Activated gamma-delta T cell treated with anti-CD3 and anti-CD28 coated beads, Interleukin-2, amount 50 U/mL, for 16 hours (primary cell): Measurements from ENCODE around the gene IMMP2L.
"Not testable (repeated sequence)": the region's sequence is repeated elsewhere in the genome, so short reads cannot be mapped to it uniquely, and the experiment has no call there.

ENCODE experiments used
- DNase-seq: peaks from one replicate; pipeline ENCODE4 v3.0.0-alpha.2; 2020; ENCODE audit warnings: low read depth

IMMP2L gene

DNA sequence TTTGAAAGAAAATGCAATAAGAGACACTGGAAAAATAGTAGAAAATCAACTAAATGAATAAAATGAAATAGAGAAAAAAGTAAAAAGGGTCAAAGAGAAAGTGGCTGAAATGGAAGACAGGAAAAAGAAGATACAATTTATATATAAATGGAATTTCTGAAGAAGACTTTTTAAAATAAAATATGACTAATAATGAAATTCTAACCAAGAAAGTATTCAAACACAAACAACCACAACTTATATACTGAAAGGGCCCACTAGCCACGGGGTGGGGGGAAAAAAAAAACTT, 232.1 kb downstream of the IMMP2L start:
- DNase-seq, result no peak

DNA sequence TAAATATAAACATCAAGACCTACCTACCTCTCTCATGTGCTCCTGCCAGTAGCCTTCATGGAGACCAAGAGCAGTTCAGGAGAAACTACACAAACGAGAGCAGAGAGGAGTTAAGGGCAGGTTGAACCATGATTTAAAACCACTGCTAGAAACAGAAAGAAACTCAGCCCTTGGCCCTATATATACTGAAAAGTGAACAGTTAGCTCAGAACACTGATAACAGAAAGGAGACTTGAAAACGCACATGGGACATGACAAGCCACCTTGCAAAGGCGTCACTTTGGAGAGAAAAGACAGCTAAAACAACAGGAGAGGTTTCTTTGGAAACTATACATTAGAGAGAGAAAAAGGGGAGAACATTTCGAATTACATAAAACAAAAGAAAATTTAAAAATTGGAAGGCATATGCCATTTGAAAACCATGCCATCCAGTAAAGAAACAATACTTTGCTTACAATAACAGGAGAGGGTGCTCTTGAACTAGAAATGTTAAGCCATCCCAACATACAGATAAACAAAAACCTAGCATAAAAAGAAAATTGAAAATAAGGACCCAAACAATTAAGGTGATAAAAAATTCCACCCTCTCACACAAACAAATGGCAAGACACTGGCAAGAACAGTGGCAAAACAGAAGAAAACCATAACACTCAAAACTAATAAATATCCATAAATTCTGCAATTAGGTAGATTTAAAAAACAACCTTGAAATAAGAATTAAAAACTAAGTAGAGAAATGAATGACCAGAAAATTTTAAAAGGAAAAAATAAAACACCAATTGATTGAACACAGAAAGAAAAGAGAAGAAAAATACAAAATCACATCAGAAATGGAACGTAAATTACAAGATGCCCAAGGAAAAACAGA, 232.7 kb downstream of the IMMP2L start:
- no peak for DNase-seq

DNA sequence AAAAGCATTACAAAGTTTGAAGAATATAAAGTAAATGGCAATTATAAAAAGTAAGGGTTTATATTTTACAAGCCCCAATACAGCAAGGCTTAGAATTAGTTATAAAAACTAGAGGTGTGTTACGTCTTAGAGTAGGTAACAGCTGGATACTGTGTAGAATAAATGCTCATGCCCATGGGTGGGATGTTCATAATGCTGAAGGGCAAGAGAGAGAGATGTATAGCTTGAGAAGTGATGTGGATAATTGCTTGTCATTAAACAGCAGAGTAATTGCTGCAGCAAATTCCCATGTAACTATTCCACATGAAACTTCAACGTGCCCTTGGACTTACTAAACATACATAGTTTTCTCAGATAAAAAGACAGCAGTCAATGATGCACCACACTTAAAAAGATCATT, 233.8 kb downstream of the IMMP2L start:
- no peak for DNase-seq

DNA sequence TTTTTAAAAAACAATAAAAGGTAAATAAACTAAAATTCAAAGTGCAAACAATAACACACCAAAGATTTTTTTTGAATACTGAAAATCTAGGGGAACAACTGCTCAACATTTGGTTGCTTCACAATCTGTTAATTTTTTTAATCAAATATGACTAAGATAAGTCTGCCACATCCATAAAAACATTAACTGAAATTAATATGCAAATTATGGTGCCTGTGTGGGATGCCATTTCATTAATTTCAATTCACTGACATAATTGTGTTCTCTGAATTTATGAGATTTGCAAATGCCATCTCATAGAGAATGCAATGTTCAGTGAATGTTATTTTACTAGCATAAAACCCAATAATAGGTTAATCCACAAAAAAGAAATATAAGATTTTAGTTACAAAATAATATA, 237.5 kb downstream of the IMMP2L start:
- DNase-seq, result no peak

DNA sequence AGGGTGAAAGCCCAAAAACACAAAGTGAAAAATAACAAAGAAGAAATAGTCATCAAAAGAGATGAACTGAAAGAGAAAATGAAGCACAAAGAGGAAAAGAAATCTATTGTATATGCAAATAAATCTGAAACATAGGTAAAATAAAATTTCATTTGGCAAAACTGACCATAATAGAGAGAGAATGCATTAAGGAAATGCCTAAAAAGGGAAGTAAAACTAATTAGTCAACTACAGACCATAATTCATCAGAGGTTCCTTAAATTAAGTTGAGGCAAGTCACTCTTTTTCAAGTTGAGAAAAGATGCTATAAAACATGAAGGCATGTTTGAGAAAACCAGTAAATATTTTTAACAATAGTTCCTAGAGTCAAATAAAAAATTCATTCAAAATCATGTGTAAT, 238.1 kb downstream of the IMMP2L start:
- no peak for DNase-seq

DNA sequence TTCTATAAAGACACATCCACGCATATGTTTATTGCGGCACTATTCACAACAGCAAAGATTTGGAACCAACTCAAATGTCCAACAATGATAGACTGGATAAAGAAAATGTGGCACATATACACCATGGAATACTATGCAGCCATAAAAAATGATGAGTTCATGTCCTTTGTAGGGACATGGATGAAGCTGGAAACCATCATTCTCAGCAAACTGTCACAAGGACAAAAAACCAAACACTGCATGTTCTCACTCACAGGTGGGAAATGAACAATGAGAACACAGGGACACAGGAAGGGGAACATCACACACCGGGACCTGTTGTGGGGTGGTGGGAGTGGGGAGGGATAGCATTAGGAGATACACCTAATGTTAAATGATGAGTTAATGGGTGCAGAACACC, 238.6 kb downstream of the IMMP2L start:
- not testable (repeated sequence) for DNase-seq

DNA sequence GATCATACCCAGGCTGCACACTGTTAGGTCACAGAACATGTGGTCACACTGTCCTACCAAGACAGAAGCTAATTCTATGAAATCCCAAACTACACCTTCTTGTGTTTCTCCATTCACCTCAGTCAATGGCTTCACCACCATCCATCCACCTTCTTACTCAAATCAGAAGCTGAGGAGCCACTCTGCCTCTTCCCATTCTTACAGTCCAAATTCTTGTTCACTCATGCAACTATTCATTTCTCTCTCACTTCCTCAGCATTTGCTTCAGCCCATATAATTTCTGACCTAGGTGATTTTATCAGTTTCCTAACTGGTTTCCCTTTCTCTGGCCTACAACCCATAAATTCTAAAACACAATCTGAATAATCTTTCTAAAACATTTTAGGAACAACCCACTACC, 242.2 kb downstream of the IMMP2L start:
- no peak for DNase-seq

DNA sequence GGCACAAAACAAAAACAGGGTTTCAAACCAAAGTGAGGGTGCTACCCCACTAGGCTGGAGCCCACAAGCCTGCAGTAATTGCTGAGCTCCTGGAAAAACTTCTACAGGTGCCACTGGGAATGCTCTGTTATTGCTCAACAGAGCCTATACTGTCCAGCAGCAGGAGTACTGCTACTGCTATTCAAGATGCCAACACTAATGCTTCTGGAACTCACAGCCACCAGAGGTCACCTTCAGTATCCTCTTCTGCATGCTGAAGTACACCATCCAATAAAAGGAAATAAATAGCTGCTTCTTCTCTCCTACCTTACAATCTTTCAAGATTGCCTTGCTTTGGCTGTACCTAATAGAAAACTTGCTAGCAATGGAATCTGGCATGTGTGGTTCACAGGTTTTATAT, 249.3 kb downstream of the IMMP2L start:
- DNase-seq, result no peak

DNA sequence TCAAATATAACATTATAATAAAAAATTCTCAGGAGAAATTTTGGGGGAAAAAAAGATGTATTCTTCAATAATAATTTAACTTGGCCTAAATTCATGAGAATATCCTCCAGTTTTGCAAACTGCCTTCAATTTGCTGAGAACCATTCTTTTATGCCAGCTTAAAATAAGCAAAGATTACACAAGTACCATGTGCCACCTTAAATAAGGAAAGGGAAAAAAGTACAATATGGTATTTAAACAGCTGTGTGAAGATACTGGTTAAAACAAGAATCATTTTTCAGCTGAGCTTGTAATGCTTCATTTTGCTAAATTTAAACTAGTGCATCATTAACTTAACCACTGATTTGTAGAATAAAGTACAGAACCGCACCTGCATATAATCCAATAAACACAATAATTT, 253.6 kb downstream of the IMMP2L start:
- no peak for DNase-seq

DNA sequence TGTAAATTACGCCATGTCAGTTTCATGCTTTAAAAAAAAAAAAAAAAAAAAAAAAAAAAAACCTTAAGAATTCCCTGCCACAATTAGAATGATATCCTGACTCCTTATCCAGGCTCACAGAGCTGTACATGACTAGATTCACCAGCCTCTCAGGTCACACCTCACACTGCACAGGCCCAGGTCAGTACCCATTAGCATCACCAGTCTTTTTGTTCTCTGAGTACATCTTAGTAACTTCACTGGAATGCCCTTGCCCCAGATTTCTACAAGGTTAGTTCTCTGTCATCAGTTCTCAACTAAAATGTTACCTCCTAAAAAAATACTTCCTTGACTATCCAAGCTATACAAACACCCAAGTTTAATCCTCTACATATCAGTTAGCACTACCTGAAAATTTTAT, 260.4 kb downstream of the IMMP2L start:
- DNase-seq, result no peak

DNA sequence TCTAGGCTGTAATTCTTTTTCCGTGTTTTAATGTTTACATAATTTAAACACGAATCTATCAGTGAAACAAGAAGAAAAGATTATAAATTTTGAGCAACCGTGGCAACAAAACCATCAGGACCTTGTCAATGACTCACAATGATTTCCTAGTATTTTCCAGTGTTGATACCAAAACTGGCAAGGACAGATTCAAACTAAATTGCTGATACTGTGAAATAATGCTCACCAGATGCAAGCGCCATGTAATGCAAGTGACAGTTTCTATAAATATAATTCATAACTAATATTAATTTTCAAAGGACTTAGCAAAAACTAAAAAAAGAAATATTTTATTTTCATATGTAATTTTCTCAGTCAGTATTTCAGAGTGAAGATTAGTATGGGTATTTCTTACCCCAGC, 267.8 kb downstream of the IMMP2L start:
- DNase-seq, result no peak

DNA sequence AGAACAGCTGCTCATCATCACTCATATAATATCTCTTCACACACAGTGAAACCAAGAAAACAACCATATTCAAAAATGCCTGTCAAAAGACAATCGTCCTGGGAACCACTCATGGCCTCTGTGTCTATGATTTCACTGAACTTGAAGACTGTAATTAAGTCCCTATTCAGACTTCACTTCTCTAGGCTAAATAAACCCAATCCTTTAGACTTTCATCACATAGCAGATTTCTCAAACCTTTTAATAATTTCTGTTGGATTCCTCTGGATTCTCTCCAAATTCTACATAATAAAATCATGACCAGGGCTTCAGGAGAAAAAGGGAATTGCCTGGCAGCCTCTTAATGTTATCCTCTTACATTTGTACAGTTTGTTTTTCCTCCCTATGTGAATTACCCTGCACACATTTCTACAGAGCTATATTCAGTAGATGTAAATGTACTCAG, 270.2 kb downstream of the IMMP2L start:
- no peak for DNase-seq

DNA sequence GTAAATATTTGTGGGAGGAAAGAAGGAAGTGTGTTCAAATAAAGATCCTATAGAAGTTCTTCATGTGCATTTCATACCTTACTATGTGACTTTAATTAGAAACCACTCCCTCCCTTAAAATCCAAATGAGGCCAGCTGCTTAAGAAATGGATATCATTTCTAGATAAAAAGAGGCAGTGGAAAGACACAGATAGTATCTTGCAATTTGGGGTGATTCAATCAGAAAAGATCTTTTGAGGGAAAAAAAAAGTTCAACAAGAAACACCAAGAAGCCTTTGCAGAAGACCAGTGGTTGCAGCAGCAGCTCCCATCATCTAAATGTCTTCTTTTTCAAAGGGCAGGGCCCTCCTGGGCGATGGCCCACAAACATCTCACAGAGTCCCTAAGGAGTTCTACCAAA, 271.3 kb downstream of the IMMP2L start:
- no peak for DNase-seq

DNA sequence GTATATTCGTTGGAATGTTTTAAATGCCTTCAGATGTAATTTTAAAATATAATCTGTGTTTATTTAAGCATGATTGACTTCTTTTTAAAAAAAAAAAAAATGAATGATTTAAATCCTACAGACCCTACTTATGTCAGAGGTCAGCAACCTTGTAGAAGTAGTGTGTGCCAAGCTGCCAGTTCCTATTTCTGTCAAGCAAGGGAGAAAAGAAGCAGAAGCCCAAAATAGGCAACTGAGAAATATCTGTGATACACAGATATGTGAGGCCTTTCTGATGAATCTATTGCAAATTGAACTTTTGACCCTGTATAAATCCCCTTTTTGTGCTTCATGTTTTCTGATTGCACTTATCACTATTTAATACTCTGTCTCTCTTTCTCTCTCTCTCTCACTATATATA, 271.9 kb downstream of the IMMP2L start:
- DNase-seq, result no peak

DNA sequence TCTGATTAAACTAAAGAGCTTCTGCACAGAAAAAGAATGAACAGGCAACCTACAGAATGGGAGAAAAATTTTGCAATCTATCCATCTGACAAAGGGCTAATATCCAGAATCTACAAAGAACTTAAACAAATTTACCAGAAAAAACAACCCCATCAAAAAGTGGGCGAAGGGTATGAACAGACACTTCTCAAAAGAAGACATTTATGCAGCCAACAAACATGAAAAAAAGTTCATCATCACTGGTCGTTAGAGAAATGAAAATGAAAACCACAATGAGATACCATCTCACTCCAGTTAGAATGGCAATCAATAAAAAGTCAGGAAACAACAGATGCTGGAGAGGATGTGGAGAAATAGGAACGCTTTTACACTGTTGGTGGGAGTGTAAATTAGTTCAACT, 273.9 kb downstream of the IMMP2L start:
- not testable (repeated sequence) for DNase-seq

DNA sequence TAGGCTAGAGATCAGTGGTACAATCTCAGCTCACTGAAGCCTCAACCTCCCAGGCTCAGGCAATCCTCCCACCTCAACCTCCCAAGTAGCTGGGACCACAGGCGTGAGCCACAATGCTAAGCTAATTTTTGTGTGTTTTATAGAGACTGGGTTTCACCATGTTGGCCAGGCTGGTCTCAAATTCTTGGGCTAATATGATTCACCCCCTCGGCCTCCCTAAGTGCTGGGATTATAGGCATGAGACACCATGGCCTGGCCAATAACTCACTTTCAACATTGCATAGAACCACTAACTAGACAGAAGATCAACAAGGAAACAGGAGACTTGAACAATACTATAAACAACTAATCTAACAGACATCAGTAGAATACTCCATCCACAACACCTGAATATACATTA, 279.7 kb downstream of the IMMP2L start:
- no peak for DNase-seq

DNA sequence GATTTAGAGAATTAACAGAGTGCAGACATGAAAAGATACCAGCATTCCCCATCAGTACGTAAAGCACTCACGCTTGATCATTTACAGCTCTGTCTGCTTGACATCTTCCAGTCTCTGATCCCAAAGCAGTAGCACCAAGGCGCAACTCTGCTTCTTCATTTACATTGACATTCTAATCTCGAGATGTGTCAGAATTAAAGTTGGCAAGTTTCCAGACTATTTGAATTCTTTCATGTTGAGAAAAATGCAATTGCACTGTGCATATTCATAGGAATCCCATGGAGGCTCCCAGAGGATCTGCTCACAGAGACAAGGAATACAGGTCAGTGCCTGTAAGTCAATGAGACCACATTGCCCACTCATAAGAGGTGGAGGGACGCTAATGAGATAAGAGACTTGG, 287.4 kb downstream of the IMMP2L start:
- no peak for DNase-seq

DNA sequence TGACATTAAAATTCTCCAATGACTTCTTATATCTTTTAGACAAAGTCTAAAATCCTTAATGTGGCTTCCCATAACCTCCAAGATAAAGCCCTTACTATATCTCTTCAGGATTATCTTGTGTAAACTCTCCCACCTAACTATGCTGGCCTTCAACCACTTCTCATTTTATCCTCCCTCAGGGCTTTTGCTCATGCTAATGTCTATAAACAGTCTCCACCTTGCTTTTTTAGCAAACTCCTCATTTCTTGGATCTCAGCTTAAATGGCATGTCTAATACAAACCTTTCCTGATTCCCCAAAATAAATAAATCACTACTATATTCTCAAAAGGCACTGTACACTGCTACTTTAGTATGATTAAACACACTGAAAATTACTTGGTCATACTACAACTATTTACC, 290.2 kb downstream of the IMMP2L start:
- no peak for DNase-seq

DNA sequence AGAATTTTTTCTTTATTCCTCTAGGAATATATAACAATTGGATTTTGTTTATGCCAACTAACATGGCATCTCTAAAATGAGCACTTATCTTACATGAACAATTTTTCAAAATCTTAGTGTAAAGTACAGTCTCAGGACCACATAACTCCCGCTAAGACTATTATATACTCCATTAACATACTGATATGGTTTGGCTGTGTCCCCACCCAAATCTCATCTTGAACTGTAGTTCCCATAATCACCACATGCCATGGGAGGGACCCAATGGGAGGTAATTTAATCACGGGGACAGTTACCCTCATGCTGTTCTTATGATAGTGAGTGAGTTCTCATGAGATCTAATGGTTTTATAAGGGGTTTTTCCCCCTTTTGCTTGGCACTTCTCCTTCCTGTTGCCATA, 291.5 kb downstream of the IMMP2L start:
- DNase-seq, result not testable (repeated sequence)

DNA sequence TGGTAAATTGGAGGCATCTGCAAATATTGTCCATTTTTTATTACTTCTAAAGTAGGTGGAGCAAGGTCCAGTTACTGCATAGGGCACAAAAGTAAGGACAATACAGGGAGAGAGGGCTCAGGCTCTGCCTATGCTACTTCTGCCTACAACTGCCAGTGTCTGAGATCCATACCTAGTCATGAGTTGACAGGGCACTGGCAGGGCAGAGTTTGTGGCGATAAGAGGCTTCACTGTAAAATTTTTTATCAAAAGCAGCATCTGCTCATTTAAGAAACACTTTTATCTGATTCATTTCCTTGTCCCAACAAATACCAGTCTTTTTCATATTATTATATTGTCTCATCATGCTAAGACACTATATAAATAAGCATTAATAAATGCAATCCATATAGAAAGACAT, 293.4 kb downstream of the IMMP2L start:
- no peak for DNase-seq

DNA sequence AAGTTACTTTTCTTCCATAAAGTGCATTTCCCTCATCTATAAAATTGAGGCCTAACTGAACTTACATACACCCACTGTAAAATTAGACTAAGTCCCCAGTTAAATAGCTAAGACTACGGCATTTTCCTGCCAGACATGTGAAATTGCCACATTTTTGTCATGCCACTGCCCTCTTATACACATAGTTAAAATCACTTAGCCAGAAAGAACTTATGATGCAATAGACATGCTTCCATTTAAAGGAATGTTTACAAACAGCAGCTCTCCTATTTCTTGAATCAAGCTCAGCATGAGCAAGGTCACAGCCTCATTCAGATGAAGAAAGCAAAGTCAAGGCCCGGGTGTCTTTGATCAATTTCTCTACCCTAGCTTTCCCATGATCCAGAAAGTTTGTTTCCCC, 295.7 kb downstream of the IMMP2L start:
- DNase-seq, result no peak

DNA sequence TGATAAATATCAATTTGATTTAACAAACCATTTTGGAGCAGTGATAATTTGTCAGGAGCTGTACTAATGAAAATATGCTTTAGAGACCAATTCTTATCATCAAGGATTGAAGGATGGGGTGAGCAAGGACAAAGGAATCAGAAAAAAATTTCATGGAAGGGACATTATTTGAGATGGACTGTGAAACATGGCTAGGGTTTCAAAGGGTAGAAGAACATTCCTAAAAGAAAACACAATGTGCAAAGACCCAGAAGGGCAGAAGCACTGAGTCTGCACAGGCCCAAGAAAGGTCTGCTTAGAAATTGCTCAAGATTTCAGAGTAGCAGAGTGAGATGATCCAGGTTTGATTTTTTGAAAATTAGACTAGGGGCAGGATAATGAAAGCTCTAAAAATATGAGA, 296.9 kb downstream of the IMMP2L start:
- no peak for DNase-seq

DNA sequence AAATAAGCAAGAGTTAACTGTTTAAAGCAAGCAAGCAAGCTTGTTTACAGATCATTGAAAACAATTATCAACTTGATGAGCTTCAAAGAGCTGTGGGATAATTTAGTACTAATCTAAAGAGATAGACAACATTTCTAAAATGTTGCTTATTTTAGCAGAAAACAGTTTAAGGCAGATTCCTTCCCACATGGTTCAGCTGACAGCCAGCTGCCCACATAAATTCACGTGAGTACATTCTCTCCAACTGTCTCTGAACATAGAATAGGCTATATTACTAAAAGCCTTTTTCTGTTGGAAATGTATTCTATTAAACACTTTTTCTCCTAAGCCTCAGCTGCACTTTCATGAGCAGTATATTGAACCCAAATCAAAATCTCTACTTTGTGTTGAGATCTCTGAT, 297.3 kb downstream of the IMMP2L start:
- DNase-seq, result no peak

DNA sequence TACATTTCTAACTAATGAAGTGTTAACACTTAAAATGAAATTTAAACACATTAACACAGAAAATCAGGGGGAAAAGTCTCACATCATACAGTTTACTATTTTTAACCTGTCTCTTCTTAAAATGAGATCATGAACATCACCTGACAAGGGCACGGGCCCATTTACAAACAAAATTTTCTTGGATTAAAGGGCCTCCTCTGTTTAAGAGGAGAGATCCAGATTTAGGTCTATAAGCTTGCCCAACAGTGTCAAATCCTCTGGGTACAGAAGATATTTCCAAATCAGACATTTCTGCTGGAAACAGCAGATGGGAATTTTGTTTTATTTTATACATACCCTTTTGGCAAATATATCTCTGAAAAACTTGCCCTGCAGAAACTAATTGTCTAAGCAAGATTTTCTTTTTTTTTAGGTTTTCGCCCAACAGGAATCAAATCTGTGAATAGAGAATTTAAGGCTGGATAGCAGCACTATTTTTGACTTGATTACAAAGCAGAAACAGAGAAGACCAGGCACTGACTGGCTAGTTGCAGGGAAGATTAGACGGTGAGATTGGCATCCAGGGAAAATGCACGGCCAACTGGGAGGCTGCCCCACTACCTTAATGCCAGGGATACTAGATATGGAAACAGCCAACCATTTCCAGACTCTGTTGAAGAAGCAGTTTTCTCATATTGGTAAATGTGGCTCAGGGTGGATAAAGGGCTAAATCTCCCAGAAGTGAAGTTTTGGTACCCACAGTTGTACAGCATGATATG, 298.0 kb downstream of the IMMP2L start:
- no peak for DNase-seq
